Measurements from ENCODE around the gene SGIP1.

- TF ChIP-seq CTCF (conservative IDR thresholded peaks at IDR 0.05; ENCODE audit: low read depth, low read length) (no peak), EZH2 (IDR thresholded peaks at IDR 0.05; ENCODE audit: borderline replicate concordance, low read depth, low read length, poor library complexity, severe bottlenecking) (no peak)
Observed at GRCh38 chr1:66633159-66633558, 99.2 kb downstream of the SGIP1 start.
